T follicular helper cell (primary cell): ENCODE measurements around the gene ABCC1.

Experiments
- DNase-seq: peaks from one replicate; pipeline ENCODE4 v3.0.0-alpha.2; 2020; ENCODE audit warnings: low read depth

ABCC1 gene

DNA sequence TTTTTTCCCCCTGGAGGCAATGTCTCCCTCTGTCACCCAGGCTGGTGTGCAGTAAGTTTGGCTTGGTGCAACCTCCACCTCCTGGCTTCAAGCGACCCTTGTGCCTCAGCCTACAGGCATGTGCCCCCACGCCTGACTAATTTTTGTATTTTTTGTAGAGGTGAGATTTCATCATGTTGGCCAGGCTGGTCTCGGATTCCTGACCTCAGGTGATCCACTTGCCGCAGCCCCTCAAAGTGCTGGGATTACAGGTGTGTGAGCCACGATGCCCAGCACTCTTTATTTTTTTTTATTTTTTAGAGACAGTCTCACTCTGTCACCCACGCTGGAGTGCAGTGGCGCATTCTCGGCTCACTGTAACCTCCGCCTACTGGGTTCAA lies 160.7 kb downstream of the ABCC1 start:
- no peak for DNase-seq

DNA sequence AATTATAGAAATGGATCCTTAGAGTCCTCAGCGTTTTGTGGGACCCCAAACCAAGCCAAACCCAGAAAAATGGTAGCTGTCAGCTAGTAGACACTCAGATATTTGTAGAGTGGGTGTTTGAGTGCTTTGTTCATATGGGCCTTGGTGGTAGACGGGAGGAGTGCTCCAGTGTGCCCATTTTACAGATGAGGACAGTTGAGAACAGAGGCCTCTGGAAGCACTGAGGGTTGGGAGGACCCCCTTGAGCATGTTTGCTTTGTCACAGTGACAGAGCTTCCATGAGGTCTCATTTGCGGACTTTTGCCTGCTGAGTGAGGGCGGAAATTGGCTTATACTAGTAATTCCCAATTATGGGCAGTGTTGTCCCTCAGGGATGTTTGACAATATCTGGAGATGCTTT lies 162.2 kb downstream of the ABCC1 start:
- no peak for DNase-seq

DNA sequence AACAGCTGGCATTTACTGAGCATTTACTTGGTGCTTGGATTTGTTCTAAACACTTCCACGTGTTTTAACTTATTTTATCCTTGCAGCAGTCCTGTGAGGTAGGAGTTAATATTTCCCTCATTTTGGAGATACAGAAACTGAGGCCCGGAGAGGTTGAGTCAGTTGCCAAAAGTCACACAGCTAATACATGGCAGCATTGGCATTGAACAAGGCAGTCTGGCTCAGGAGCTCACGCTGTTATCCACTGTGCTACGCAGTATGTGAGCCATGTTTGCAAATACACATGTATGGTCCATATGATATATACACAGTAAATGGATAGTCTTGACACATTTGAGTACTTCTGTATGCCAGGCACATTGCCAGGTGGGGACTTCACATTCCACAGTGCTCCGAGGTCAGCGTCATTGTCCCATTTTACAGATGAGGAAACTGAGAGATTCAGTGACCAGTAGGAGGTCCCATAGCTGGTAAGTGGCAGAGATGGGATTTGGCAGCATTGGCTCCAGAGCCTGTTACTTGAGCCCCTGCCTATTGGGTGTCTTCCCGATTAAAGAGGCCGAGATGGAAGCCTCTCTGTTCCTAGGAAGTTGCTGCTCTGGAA lies 163.1 kb downstream of the ABCC1 start:
- no peak for DNase-seq

DNA sequence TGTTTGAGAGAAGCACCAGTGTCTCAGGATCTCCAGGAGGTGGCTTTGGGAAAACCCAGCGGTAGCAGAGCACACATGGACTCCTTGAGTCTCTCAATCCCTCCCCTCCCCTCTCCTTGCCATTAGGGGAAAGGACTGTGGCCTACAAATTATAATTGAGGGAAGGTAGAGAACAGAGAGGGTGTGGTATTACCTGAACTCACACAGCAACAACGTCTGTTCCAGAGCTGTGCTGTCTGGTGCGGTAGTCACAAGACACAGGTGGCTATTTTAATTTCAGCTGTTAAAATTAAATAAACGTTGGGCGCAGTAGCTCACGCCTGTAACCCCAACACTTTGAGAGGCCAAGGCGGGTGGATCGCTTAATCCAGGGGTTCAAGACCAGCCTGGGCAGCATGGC lies 163.7 kb downstream of the ABCC1 start:
- no peak for DNase-seq

DNA sequence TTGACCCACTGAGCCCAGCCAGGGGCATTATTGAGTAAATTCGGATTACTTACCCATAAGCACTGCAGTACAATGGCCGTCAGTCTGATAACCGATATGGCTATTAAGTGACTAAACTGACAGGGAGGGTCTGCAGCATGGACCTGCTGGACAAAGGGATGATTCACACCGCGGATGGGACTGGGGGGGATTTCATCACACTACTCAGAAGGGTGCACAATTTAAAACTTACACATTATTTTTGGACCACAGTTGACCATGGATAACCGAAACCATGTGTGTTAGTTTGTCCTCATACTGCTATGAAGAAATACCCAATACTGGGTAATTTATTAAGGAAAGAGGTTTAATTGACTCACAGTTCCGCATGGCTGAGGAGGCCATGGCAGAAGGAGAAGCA lies 167.4 kb downstream of the ABCC1 start:
- DNase-seq = no peak

DNA sequence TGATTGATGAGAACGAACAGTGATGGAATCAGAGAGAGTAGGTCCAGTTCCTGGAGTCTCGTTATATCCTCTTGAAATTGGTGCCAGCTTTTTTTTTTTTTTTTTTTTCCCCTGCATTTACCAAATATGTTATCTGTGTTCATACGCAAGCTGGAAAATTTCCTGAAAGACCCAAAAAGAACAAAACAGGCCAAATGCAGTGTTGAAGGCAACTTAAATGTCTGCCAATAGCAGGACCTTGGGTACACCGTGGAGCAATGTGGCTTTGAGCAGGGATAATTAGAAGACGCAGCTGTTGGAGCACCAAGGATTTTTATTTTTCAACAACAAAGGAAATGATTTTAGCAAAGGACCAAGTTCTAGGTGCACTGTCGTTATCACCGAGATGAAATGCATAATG lies 168.9 kb downstream of the ABCC1 start:
- DNase-seq = no peak

DNA sequence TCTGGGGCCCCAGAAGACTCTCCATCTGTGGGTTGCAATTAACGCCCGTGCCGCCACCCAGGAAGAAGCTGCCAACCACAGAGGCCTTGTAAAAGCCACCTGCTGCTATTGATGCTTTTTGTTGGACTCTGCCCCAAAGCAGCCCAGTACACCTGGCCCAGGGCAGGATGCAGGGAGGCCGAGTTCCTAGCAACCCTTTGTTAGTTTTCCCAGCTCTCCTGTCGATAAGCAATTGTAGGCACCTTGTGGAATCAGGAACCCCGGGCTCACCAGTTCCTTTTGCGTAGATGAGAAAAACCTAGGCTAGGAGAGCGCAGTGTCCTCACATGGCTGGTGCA lies 170.6 kb downstream of the ABCC1 start:
- DNase-seq = no peak

DNA sequence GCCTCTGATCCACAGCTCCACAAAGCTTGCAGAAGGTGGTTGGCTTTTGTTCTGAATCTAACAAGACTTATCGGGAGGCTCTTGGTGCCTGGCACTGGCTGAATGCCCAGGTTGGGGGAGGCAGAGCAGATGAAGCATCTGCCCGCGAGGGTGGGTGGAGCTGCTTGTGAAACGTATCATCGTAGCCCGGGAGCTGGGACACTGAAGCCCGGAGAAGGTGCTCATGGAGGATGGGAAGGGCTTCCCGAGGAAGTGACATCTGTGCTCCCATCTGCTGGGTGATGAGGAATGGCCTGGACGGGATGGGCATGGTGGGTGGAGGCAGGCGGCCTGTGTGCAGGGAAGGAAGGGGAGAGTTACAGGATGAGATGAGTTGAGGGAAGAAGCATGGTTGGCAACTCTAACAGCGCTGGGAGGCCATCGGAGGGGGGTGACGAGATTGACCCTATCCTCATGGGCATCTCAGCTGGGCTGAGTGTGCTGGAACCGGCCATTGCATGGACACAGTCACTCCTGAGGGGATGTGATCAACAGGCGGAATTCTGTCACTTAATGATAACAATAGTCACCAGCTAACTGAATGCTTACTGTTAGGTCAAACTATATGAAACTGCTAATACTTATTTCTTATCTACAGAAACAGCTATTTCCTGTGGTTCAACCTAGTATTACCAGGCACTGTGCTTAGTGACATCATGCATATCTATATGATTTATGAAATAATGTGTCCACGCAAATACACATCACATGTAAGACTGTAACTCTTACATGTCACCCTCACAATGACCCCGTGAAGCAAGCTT lies 171.2 kb downstream of the ABCC1 start:
- DNase-seq = no peak

DNA sequence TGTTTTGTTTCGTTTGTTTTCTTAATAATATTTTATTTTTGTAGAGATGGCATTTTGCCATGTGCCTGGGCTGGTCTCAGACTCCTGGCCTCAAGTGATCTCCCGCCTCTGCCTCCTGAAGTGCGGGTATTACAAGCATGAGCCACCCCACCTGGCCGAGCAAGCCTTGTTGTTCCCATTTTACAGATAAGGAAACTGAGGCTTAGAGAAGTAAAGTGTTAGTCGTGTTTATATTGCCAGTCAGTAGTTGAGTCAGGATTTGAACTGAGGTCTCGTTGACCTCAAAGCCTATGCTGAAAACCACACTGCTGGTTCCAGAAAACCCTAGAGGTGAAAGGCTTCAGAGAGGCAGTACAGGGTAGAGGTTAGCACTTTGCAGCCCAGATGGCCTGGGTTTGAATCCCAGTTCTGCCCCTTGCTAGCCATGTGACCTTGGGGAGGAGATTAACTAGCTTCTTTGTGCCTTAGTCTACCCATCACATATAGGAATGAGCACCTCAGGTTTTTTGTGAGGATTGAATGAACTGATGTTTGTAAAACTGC lies 171.8 kb downstream of the ABCC1 start:
- no peak for DNase-seq

DNA sequence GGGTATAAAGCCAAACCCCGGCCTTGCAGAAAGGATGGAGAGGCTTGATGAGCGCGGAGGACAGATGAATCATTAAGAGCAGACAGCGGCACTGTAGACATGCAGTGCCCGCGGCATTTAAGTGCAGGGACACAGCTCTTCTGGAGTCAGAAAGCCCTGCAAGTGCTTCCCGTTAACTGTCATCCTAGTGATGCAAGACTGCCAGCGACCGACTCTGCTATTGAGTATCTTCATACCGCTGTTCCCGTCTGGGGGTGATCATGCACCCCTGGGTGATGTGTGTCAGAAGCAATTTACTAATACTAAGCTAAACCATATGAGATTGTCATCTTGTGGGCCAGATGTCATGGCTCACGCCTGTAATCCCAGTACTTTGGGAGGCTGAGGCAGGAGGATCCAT lies 172.8 kb downstream of the ABCC1 start:
- DNase-seq = no peak

DNA sequence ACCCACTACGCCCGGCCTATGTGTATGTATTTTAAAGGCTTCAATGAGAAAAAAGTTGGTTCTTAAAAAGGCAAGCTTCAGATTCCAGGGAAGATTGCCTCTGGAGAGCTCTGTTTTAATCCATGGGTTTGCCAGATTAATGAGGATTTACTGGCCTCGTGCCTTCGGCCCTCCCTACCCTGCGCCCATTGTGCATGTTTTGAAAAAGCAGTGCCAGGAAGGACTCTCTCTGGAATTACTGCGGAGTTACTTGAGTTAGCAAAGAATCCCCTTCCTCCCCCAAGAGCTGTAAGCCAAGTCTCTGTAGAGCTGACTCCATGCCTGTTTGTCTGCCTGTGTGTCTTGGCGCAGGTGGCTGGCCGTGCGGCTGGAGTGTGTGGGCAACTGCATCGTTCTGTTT lies 175.0 kb downstream of the ABCC1 start:
- no peak for DNase-seq

DNA sequence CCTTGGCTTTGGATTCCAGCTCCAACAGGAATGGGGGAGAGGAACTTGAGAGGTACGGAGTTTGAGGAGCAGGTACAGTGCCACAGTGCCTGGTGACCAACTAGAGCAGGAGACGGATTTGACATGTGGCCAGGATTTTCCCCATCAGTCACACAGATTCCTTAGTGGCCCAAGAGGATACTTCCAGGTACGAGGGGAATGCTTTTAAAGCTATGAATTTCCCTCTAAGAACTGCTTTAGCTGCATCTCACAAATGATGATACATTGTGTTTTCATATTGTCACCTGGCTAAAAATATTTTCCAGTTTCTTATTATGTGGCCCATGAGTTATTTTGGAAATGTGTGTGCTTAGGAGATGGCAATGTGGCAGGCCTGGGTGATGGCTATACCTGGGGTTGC lies 175.6 kb downstream of the ABCC1 start:
- no peak for DNase-seq

DNA sequence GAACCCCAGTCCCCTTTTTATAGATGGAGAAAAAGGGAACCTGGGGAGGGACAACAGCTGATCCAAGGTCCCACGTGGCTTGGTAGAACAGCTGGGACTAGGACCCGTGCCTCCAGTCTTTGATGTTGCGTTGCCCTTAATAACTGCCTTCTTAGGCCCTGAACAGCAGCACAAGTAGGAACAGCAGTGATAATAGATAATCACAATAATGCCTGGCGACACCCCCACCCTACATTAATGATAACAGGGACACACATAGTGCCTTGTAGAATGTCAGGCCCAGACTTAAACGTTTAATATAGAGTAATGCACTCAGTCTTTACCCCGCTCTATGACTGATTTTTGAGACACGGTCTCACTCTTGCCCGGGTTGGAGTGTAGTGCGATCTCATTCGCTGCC lies 177.5 kb downstream of the ABCC1 start:
- DNase-seq = no peak

DNA sequence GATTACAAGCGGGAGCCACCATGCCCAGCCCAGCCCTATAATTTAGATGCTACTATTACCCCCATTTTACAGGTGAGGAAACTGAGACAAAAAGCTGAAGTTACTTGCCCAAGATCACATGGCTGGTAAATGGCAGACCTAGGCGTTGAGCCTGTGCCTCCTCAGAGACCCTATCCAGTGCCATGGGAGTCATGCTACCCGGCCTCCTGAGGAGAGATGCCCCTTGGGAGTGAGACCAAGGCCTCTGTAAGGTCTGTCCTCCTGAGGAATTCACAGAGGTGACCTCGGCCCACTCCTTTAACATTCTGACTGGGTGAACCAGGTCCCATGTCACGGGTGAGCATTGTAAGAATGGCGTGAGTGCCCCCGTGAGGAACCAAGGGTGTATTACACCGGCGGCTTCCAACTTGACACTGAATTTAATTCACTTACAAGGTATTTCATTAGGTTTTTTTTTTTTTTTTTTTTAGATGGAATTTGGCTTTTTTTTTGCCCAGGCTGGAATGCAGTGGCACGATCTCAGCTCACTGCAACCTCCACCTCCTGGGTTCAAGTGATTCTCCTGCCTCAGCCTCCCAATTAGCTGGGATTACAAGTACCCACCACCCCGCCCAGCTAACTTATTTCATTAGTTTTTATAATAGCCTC lies 178.2 kb downstream of the ABCC1 start:
- DNase-seq = peak; percentile 36

DNA sequence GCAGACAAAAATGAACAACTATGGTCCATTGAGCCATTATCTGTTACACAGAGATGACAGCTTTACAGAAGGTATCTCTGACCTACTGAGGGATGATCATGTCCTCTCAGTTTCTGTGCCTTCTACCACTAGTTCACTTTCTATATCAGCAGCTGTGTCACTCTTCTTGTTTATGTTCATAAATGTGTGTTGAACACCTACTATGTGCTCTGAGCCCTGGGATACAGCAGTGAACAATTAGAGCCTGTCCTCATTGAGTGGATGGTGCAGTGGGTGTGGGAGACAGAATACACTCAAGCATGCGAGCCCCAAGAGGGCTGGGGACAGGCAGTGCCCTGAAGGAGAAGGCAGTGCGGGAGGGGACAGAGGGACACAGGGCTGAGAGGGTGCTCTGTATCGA lies 181.8 kb downstream of the ABCC1 start:
- no peak for DNase-seq

DNA sequence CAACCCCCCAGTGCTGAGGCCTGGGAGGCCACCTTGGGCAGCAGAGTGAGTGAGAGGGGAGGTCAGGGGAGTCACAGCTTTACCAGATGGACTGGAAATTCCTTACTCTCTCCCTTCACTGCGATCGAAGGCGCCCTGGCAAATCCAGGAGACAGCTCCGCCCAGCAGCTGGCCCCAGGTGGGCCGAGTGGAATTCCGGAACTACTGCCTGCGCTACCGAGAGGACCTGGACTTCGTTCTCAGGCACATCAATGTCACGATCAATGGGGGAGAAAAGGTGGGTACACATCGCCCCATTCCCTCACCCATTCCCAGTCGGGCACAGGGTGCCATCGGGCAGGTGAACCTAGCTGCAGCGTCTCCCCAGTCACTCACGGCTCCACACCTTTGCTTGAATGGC lies 182.2 kb downstream of the ABCC1 start:
- DNase-seq = no peak

DNA sequence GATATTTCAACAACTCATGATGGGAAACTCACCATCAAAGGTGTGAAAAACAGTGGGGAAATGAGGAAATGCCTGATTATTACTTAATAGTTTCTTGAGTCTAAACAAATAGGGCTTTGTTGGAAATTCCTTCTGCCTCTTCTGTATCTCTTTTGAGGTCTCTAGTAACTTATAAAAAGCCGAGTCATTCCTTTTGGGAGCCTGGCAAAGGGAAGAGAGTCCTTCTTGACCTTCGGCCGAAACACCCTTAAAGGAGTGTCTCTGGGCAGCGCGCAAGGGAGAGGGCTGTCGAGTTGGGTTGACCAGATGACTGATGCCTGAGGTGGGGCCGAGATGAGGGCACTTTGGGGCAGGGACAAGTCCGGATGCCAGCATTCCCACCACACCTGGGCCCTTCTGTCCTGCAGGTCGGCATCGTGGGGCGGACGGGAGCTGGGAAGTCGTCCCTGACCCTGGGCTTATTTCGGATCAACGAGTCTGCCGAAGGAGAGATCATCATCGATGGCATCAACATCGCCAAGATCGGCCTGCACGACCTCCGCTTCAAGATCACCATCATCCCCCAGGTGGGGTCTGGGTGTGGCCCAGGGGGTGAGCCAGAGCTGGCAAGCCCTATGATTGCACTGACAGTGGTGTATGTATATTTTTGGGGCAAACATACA lies 184.7 kb downstream of the ABCC1 start:
- no peak for DNase-seq

DNA sequence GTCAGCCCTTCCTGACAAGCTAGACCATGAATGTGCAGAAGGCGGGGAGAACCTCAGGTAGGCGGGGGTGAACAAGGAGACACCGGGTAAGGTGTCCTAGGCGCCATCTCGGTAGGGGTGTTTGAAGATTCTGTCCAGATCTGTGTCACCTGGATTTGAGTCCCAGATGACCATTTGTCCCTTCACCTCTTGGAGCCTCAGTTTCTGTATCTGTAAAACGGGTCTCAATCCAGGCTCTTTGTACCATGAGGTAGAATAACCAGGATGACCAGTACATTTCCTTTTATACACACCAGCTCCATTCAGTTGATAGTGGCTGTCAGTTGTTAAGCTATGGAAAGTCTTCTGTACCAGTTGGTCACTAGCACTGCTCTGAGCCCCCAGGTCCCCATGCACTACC lies 187.2 kb downstream of the ABCC1 start:
- DNase-seq = no peak

DNA sequence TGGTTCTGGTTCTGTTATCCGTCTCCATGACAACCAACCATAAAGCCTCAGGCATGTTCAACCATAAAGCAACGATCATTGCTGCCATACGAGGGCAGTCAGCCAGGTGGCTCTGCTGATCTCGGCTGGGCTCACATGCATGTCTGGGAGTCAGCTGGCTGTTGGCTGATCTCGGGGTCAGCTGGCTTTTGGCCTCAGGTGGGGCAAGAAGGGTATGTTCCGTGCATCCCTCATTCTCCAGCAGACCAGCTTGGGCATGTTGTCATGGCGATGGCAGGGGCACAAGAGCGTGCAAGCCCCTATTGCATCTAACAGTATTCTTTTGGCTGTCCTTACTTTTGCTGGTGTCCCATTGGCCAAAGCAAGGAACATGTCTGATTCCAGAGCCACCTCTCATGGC lies 187.7 kb downstream of the ABCC1 start:
- no peak for DNase-seq

DNA sequence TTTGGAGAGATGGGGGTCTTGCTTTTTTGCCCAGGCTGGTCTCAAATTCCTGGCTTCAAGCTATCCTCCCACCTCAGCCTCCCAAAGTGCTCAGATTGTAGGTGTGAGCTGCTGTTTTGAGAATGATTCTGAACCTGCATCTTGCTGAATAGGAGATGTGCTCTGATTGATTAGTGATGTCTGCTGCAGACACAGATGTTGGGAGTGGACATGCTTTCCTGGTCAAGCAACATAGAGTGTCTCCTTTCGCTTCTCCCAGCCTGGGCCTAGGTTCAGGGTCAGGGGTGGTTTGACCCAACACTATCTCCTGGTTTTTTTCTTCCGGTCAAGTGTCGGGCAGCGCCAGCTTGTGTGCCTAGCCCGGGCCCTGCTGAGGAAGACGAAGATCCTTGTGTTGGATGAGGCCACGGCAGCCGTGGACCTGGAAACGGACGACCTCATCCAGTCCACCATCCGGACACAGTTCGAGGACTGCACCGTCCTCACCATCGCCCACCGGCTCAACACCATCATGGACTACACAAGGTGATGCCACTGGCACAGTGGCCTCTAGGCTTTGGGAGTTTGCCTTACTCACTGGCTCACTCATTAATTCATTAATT lies 188.7 kb downstream of the ABCC1 start:
- no peak for DNase-seq

DNA sequence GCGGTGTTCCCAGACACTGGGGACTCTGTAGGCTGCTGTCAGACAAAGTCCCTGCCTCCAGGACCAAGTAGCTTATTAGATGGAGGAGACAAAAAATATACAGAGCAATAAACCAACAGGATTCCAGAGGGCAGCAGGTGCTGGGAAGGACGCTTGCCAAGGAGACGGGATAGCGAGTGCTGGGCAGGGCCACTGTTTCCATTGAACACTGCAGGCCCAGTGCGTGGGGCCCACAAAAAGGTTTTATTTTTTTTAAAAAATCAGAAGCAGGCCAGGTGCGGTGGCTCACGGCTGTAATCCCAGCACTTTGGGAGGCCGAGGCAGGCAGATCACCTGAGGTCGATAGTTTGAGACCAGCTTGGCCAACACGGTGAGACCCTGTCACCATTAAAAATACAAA lies 189.6 kb downstream of the ABCC1 start:
- no peak for DNase-seq

DNA sequence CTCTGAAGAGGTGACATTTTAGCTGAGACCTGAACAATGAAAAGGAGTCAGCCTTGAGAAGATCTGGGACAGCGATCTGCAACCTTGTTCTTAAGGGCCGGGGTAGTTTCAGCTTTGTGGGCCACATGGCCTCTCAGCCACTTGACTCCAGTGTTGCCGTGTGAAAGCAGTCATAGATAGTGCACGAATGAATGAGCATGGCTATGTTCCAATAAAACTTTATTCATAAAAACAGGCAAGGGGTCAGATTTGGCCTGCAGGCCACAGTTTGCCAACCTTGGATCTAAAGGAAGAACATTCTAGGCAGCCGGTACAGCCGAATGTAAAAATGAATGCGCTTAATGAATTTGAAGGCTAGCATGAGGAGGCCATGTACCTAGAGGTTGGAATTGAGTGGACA lies 190.4 kb downstream of the ABCC1 start:
- DNase-seq = no peak
